Renal cortex interstitium (tissue), 11 donors: ENCODE measurements around the gene GLB1L2. TPM values are rescaled to one million over a fixed set of nuclear protein-coding genes. Genes with fewer than 3 reads are reported as not detected.

Source experiments
- DNase-seq, 11 donors: peaks; one replicate each; pipeline ENCODE4 v3.0.0-alpha.2; 2013; ENCODE audit warnings: low read depth in 9 of 11, low spot score in 4 of 11; ENCODE audit errors: extremely low read depth in 1 of 11
- polyA plus RNA-seq, 3 donors: library from polyadenylated mRNA; unstranded; fragments of 120-200 nt; gene quantifications; one replicate each; pipeline ENCODE4 v1.2.1, GENCODE V29; 2013; ENCODE audit not compliant: insufficient read length in 3 of 3

Gene GLB1L2
- polyA plus RNA-seq, 3 donors = 20.9 to 25.9 (median 22.0) TPM

DNA sequence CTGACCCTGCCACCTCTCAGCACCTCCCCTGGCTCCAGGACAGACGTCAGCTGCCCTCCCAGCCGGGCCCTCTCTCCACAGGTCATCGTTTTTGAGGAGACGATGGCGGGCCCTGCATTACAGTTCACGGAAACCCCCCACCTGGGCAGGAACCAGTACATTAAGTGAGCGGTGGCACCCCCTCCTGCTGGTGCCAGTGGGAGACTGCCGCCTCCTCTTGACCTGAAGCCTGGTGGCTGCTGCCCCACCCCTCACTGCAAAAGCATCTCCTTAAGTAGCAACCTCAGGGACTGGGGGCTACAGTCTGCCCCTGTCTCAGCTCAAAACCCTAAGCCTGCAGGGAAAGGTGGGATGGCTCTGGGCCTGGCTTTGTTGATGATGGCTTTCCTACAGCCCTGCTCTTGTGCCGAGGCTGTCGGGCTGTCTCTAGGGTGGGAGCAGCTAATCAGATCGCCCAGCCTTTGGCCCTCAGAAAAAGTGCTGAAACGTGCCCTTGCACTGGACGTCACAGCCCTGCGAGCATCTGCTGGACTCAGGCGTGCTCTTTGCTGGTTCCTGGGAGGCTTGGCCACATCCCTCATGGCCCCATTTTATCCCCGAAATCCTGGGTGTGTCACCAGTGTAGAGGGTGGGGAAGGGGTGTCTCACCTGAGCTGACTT, 43.2 kb downstream of the GLB1L2 start:
- no peak for DNase-seq

- no peak for DNase-seq
Measured at GRCh38 chr11:134376150-134376921, 44.5 kb downstream of the GLB1L2 start.

GRCh38 chr11:134377876-134378275, 46.1 kb downstream of the GLB1L2 start:
- DNase-seq = no peak

DNA sequence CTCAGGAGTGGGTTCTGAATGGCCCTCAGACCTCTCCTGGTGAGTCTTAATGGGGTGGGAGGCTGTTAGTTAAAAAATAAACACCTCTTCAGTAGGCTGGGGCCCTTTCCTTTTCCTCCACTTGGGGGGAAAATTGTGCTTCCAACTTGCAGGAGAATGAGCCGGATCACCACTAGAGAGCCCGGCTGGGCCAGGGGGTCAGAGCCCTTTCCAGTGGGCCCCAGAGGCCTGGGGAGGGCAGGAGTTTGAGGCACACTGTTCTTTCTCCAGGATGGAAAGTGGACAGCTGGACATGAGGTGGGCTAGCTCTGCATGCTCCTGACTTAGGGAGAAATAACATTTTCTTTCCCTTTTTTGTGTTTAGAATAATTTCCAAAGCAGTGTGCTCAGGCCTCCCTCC, 47.5 kb downstream of the GLB1L2 start:
- no peak for DNase-seq

- DNase-seq = no peak
Measured at GRCh38 chr11:134380229-134380628, 48.4 kb downstream of the GLB1L2 start.

DNA sequence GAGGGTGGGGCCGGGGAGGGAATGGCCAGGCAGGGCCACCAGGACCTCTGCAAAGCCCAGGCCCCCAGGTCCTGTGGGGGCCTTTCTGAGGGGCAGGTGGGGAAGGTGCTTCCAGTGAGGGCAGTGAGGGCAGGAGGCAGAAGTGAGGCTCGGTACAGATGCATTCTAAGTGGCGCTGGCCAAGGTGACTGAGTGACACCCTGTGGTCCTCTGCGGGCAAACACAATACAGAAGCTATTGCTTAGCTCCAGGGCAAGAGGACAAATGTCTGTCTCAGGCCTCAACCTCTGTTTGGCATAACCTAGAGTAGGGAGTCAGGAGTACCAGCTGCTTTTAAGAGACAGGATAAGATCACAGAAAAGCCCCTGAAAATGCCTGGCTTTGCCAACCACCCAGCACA, 49.0 kb downstream of the GLB1L2 start:
- DNase-seq = no peak

GRCh38 chr11:134382257-134382656, 50.5 kb downstream of the GLB1L2 start:
- no peak for DNase-seq

GRCh38 chr11:134382830-134383229, 51.0 kb downstream of the GLB1L2 start:
- DNase-seq = no peak

GRCh38 chr11:134383576-134384221, 51.9 kb downstream of the GLB1L2 start:
- no peak for DNase-seq

GRCh38 chr11:134384406-134384805, 52.6 kb downstream of the GLB1L2 start:
- DNase-seq = no peak

- DNase-seq = no peak
Measured at GRCh38 chr11:134385171-134385570, 53.4 kb downstream of the GLB1L2 start.

DNA sequence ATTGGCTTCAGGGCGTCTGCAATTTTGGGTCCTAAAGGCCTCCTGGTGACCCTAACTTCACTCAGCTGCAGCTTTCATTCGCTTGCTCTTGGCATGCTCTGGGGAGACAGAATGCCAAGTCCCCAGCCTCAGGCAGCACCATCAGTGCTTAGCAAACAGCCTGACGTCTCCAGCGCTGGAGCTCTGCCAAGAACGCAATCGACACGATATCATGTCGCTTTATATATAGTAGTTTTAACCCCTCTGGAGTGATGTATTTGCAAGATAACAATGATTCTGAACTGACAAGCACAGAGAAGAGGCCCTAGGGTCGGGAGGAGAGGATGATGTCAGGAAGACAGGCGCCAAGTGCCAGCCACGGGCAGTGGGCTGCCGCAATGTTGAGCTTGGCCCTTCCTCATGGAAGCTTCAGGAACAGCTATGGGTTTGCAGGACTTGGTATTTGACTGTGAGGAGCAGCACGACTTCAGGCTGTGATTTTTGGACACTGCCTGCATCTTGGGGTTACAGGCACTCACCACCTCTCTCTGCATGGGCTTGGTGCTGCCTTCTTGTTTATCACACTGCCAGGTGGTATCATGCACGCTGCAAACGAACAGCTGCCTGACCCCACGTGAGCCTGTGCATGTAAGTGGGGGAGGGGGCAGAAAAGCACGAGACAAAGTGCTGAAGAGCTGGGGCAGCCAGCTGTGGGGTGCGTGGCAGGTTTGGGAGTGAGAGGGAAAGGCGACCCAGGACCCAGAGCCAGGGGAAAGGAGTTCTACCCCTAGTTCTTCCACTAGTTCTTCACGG, 54.2 kb downstream of the GLB1L2 start:
- no peak for DNase-seq

DNA sequence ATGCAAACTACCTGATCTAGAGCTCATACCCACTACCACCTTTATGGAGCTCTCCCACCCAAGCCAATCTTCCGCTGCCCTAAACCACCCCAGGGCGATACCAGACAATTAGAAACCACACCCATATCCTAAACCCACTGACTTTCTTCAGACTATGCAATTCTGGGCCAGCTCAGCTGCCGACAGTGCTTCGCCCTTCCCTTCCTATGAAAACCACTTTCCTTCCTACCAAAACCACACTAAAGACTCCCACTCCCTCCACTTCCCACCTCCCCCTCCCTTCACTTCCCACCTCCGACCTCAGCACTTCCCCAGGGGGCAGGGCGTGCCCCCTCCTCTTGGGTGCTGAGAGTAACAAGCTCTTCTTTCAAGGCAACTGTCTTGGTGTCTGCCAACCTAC, 55.2 kb downstream of the GLB1L2 start:
- DNase-seq = no peak

DNA sequence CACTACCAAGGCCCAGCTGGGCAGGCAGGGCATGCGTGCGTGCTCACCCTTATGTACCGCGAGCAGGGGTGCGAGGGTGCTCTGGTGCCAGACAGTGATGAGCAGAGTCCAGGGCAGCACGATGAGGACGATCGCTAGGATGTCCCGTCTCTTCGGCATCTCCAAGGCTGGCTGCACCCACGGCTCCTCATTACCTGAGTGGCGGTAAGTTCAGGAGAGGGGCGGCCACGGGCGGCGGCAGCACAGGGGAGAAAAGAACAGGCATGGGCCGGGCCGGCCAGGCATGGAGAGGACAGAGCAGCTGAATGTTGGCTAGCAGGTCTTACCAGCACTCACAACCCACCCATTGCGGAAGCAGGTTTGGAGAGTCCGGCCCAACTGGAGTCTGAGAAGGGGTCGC, 55.7 kb downstream of the GLB1L2 start:
- DNase-seq = no peak

GRCh38 chr11:134388590-134388989, 56.8 kb downstream of the GLB1L2 start:
- no peak for DNase-seq

GRCh38 chr11:134389464-134390180, 57.8 kb downstream of the GLB1L2 start:
- no peak for DNase-seq

- no peak for DNase-seq
Measured at GRCh38 chr11:134390706-134391569, 59.1 kb downstream of the GLB1L2 start.

DNA sequence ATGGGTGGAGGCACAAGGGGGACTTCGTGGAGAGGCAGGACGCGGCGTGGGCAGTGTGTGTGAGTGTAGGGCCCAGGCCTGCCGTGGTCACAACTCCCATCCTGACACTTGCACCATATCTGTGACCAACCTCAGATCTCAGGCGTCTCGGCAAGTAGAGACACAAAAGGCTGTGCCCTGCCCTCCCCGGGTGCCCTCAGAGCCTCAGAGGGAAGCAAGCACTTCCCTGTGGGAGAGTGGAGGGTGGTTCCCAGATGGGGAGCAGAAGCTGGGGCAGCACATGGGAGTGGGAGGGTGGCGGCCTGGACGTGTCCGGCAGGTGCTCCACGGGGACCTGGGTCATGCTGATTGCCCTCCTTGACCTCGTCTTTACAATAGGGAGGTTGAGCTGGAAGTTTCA, 59.9 kb downstream of the GLB1L2 start:
- no peak for DNase-seq
